ES-I3 (cell line): ENCODE measurements around the gene GPAT2.
"Not testable (repeated sequence)": the region's sequence is repeated elsewhere in the genome, so short reads cannot be mapped to it uniquely, and the experiment has no call there.

Source experiments
- H3K36me3 ChIP-seq: 2 replicates; pipeline ENCODE4 v1.6.1; 2013; ENCODE audit warnings: mild to moderate bottlenecking, low read length, control low read depth, moderate library complexity; ENCODE audit not compliant: insufficient read depth
- H3K4me1 ChIP-seq: 2 replicates; pipeline ENCODE4 v1.6.1; 2013; ENCODE audit warnings: mild to moderate bottlenecking, control low read depth, low read length; ENCODE audit not compliant: insufficient read depth
- H3K9ac ChIP-seq: 2 replicates; pipeline ENCODE4 v1.6.1; 2013; ENCODE audit warnings: low read depth, mild to moderate bottlenecking, low read length, moderate library complexity
- H3K9me3 ChIP-seq: 2 replicates; pipeline ENCODE4 v1.6.1; 2013; ENCODE audit warnings: mild to moderate bottlenecking, low read length, moderate library complexity; ENCODE audit not compliant: control insufficient read depth, insufficient read depth

Gene GPAT2

GRCh38 chr2:96022701-96023447, 11.8 kb downstream of the GPAT2 start:
- H3K9ac ChIP-seq, H3K36me3 ChIP-seq, H3K4me1 ChIP-seq, H3K9me3 ChIP-seq: not testable (repeated sequence)

GRCh38 chr2:96022126-96022525, 12.6 kb downstream of the GPAT2 start:
- not testable (repeated sequence) for H3K36me3 ChIP-seq, H3K9ac ChIP-seq, H3K9me3 ChIP-seq, H3K4me1 ChIP-seq

- not testable (repeated sequence) for H3K4me1 ChIP-seq
Measured at GRCh38 chr2:96021142-96021541, 13.6 kb downstream of the GPAT2 start.

GRCh38 chr2:96019909-96020590, 14.7 kb downstream of the GPAT2 start:
- not testable (repeated sequence) for H3K9ac ChIP-seq, H3K9me3 ChIP-seq, H3K4me1 ChIP-seq, H3K36me3 ChIP-seq

More at GRCh38 chr2:96021142-96021541, 13.6 kb downstream of the GPAT2 start:
- H3K9me3 ChIP-seq, H3K9ac ChIP-seq, H3K36me3 ChIP-seq: not testable (repeated sequence)

GRCh38 chr2:96016321-96016720, 18.4 kb downstream of the GPAT2 start:
- not testable (repeated sequence) for H3K4me1 ChIP-seq, H3K9ac ChIP-seq, H3K36me3 ChIP-seq, H3K9me3 ChIP-seq

- H3K4me1 ChIP-seq, H3K36me3 ChIP-seq, H3K9ac ChIP-seq, H3K9me3 ChIP-seq: not testable (repeated sequence)
Measured at GRCh38 chr2:96012792-96013264, 21.9 kb downstream of the GPAT2 start.

GRCh38 chr2:96012086-96012791, 22.5 kb downstream of the GPAT2 start:
- H3K4me1 ChIP-seq, H3K9ac ChIP-seq, H3K36me3 ChIP-seq, H3K9me3 ChIP-seq: not testable (repeated sequence)

- H3K4me1 ChIP-seq, H3K36me3 ChIP-seq, H3K9me3 ChIP-seq: not testable (repeated sequence)
- peak overlapping the region; percentile 20; the same call in 1 of the 2 replicates for H3K9ac ChIP-seq
Measured at GRCh38 chr2:96011129-96011455, 23.6 kb downstream of the GPAT2 start.

GRCh38 chr2:96010320-96011128, 24.2 kb downstream of the GPAT2 start:
- peak overlapping the region; percentile 47; the same call in 1 of the 2 replicates for H3K9ac ChIP-seq
- not testable (repeated sequence) for H3K9me3 ChIP-seq, H3K4me1 ChIP-seq, H3K36me3 ChIP-seq

- not testable (repeated sequence) for H3K4me1 ChIP-seq, H3K9me3 ChIP-seq, H3K36me3 ChIP-seq
- peak overlapping the region; percentile 47; the same call in 1 of the 2 replicates for H3K9ac ChIP-seq
Measured at GRCh38 chr2:96009833-96010232, 24.9 kb downstream of the GPAT2 start.

- H3K4me1 ChIP-seq, result not testable (repeated sequence)
Measured at GRCh38 chr2:96008051-96008450, 26.7 kb downstream of the GPAT2 start.

GRCh38 chr2:96006248-96006647, 28.5 kb downstream of the GPAT2 start:
- H3K9ac ChIP-seq, H3K9me3 ChIP-seq, H3K36me3 ChIP-seq, H3K4me1 ChIP-seq: not testable (repeated sequence)

More at GRCh38 chr2:96008051-96008450, 26.7 kb downstream of the GPAT2 start:
- H3K9me3 ChIP-seq, H3K9ac ChIP-seq, H3K36me3 ChIP-seq: not testable (repeated sequence)

GRCh38 chr2:95992520-95993272, 42.0 kb downstream of the GPAT2 start:
- H3K36me3 ChIP-seq, H3K4me1 ChIP-seq, H3K9me3 ChIP-seq: not testable (repeated sequence)
- peak overlapping the region; percentile 66; the same call in 1 of the 2 replicates for H3K9ac ChIP-seq

- peak overlapping the region; percentile 66; the same call in 1 of the 2 replicates for H3K9ac ChIP-seq
- not testable (repeated sequence) for H3K4me1 ChIP-seq, H3K9me3 ChIP-seq, H3K36me3 ChIP-seq
Measured at GRCh38 chr2:95992102-95992501, 42.6 kb downstream of the GPAT2 start.
